HEK293 (cell line): ENCODE measurements around the gene LRRC8B.

Experiments
- CTCF ChIA-PET: fragments of 350-600 bp; formaldehyde crosslinking; extraction: SDS; loops from one replicate; lab custom pipeline; 2021; ENCODE audit warnings: antibody characterized with exemption; lab: Yijun Ruan, JAX
- POLR2A ChIA-PET: fragments of 300-600 bp; formaldehyde crosslinking; extraction: SDS; loops from one replicate; lab custom pipeline; 2020; ENCODE audit warnings: antibody characterized with exemption, inconsistent platforms; lab: Yijun Ruan, JAX
- H3K27ac ChIP-seq: fragments of 200-500 bp; sonication (Bioruptor generic); 2 replicates; pipeline ENCODE4 v1.5.1; 2014; ENCODE audit warnings: low read depth, low read length, control low read depth, inconsistent platforms; ENCODE audit errors: extremely low read depth
- H3K36me3 ChIP-seq, 2 experiments: fragments of 200-500 bp in 1 of 2; sonication (Bioruptor generic) in 1 of 2; 1 replicate in 1 of 2; 2 replicates in 1 of 2; pipeline ENCODE4 v1.5.1; 2014 to 2017; ENCODE audit warnings: inconsistent platforms in 2 of 2, low read length in 2 of 2; ENCODE audit not compliant: control insufficient read depth in 2 of 2, insufficient read depth in 1 of 2
- H3K4me1 ChIP-seq: fragments of 200-500 bp; sonication (Bioruptor generic); 2 replicates; pipeline ENCODE4 v1.5.1; 2014; ENCODE audit warnings: mild to moderate bottlenecking, low read length, inconsistent platforms; ENCODE audit not compliant: control insufficient read depth, insufficient read depth
- H3K4me3 ChIP-seq: 2 replicates; pipeline ENCODE4 v1.5.1; 2011; ENCODE audit warnings: low read depth, mild to moderate bottlenecking, control low read depth, low read length, moderate library complexity
- H3K9me3 ChIP-seq: fragments of 200-500 bp; sonication (Bioruptor generic); 2 replicates; pipeline ENCODE4 v1.5.1; 2014; ENCODE audit warnings: low read depth, low read length, inconsistent platforms; ENCODE audit not compliant: control insufficient read depth, insufficient read depth
- BCL11A ChIP-seq: fragments of 450-650 bp; formaldehyde crosslinking; IDR thresholded peaks from 2 replicates; pipeline ENCODE4 v1.5.1; 2016; ENCODE audit warnings: low read depth, missing biosample characterization, missing genetic modification characterization
- GLIS1 ChIP-seq: fragments of 450-650 bp; formaldehyde crosslinking; IDR thresholded peaks from 2 replicates; pipeline ENCODE4 v1.5.1; 2016; ENCODE audit warnings: missing biosample characterization, missing genetic modification characterization
- HOXD13 ChIP-seq: sonication (generic); formaldehyde crosslinking; IDR thresholded peaks from 2 replicates; pipeline ENCODE4 v1.8.0; 2022; ENCODE audit warnings: missing genetic modification reagents, borderline replicate concordance
- INSM2 ChIP-seq: fragments of 450-650 bp; formaldehyde crosslinking; IDR thresholded peaks from 2 replicates; pipeline ENCODE4 v1.5.1; 2016; ENCODE audit warnings: missing biosample characterization, missing genetic modification characterization
- KLF7 ChIP-seq: fragments of 450-650 bp; formaldehyde crosslinking; IDR thresholded peaks from 2 replicates; pipeline ENCODE4 v1.5.1; 2016; ENCODE audit warnings: missing biosample characterization, missing genetic modification characterization, borderline replicate concordance
- MZF1 ChIP-seq: fragments of 450-650 bp; formaldehyde crosslinking; IDR thresholded peaks from 2 replicates; pipeline ENCODE4 v1.5.1; 2017; ENCODE audit warnings: missing biosample characterization, missing genetic modification characterization, borderline replicate concordance
- ZBTB21 ChIP-seq: fragments of 450-650 bp; formaldehyde crosslinking; IDR thresholded peaks from 2 replicates; pipeline ENCODE4 v1.5.1; 2017; ENCODE audit warnings: missing biosample characterization, missing genetic modification characterization
- ZBTB8A ChIP-seq: fragments of 450-650 bp; formaldehyde crosslinking; IDR thresholded peaks from 2 replicates; pipeline ENCODE4 v1.5.1; 2016; ENCODE audit warnings: missing biosample characterization, missing genetic modification characterization
- ZFHX2 ChIP-seq: fragments of 450-650 bp; formaldehyde crosslinking; conservative IDR thresholded peaks from 2 replicates; pipeline ENCODE4 v1.5.1; 2016; ENCODE audit warnings: missing biosample characterization, missing genetic modification characterization
- ZFP69B ChIP-seq: fragments of 450-650 bp; formaldehyde crosslinking; IDR thresholded peaks from 2 replicates; pipeline ENCODE4 v1.5.1; 2016; ENCODE audit warnings: missing biosample characterization, missing genetic modification characterization
- ZNF114 ChIP-seq: fragments of 450-650 bp; formaldehyde crosslinking; IDR thresholded peaks from 2 replicates; pipeline ENCODE4 v1.5.0; 2017; ENCODE audit warnings: missing biosample characterization, missing genetic modification characterization
- ZNF138 ChIP-seq: fragments of 450-650 bp; formaldehyde crosslinking; IDR thresholded peaks from 2 replicates; pipeline ENCODE4 v1.5.1; 2016; ENCODE audit warnings: missing biosample characterization, missing genetic modification characterization, borderline replicate concordance
- ZNF157 ChIP-seq: fragments of 450-650 bp; formaldehyde crosslinking; IDR thresholded peaks from 2 replicates; pipeline ENCODE4 v1.5.1; 2016; ENCODE audit warnings: missing biosample characterization, missing genetic modification characterization
- ZNF19 ChIP-seq: fragments of 450-650 bp; formaldehyde crosslinking; IDR thresholded peaks from 2 replicates; pipeline ENCODE4; 2016; ENCODE audit warnings: missing biosample characterization, missing genetic modification characterization, low read depth
- ZNF398 ChIP-seq: fragments of 450-650 bp; formaldehyde crosslinking; IDR thresholded peaks from 2 replicates; pipeline ENCODE4 v1.5.1; 2017; ENCODE audit warnings: missing biosample characterization, missing genetic modification characterization
- ZNF426 ChIP-seq: fragments of 450-650 bp; formaldehyde crosslinking; IDR thresholded peaks from 2 replicates; pipeline ENCODE4 v1.5.1; 2017; ENCODE audit warnings: missing biosample characterization, missing genetic modification characterization, mild to moderate bottlenecking, inconsistent platforms, moderate library complexity
- ZNF501 ChIP-seq: fragments of 450-650 bp; formaldehyde crosslinking; IDR thresholded peaks from 2 replicates; pipeline ENCODE4 v1.5.1; 2016; ENCODE audit warnings: missing biosample characterization, missing genetic modification characterization
- ZNF514 ChIP-seq: fragments of 450-650 bp; formaldehyde crosslinking; IDR thresholded peaks from 2 replicates; pipeline ENCODE4 v1.5.1; 2016; ENCODE audit warnings: missing biosample characterization, missing genetic modification characterization
- ZNF548 ChIP-seq: fragments of 450-650 bp; formaldehyde crosslinking; IDR thresholded peaks from 2 replicates; pipeline ENCODE4 v1.5.1; 2016; ENCODE audit warnings: missing biosample characterization, missing genetic modification characterization
- ZNF600 ChIP-seq: fragments of 450-650 bp; formaldehyde crosslinking; IDR thresholded peaks from 2 replicates; pipeline ENCODE4 v1.5.1; 2016; ENCODE audit warnings: missing biosample characterization, missing genetic modification characterization
- ZNF610 ChIP-seq: fragments of 450-650 bp; formaldehyde crosslinking; IDR thresholded peaks from 2 replicates; pipeline ENCODE4 v1.5.1; 2016; ENCODE audit warnings: missing biosample characterization, missing genetic modification characterization, borderline replicate concordance
- ZNF626 ChIP-seq: fragments of 450-650 bp; sonication (Bioruptor Pico); formaldehyde crosslinking; IDR thresholded peaks from 2 replicates; pipeline ENCODE4 v1.5.1; 2018; ENCODE audit warnings: missing biosample characterization, missing genetic modification characterization, inconsistent platforms
- ZNF660 ChIP-seq: fragments of 450-650 bp; IDR thresholded peaks from 2 replicates; pipeline ENCODE4 v1.5.1; 2018; ENCODE audit warnings: missing biosample characterization, mild to moderate bottlenecking, missing genetic modification characterization
- ZXDB ChIP-seq: fragments of 450-650 bp; formaldehyde crosslinking; IDR thresholded peaks from 2 replicates; pipeline ENCODE4 v1.5.1; 2016; ENCODE audit warnings: missing biosample characterization, missing genetic modification characterization
- TF ChIP-seq, protein P1 (sequence below): fragments of 450-650 bp; formaldehyde crosslinking; IDR thresholded peaks from 2 replicates; pipeline ENCODE4 v1.5.1; 2016; ENCODE audit warnings: missing biosample characterization, missing genetic modification characterization

The LRRC8B gene

GRCh38 chr1:89631816-89632656, 107.4 kb downstream of the LRRC8B start (continued):
- TF ChIP-seq HOXD13 (CRISPR knock-in tag), result no peak
- TF ChIP-seq ZNF514 (tag by site-specific recombination), result no peak
- no peak for TF ChIP-seq ZNF548 (tag by site-specific recombination)
- no peak for TF ChIP-seq INSM2
- TF ChIP-seq ZNF600 (tag by site-specific recombination), result 0 out of 2 replicates have a peak, but pooled peaks have one; percentile 9
- no peak for TF ChIP-seq ZNF626
- TF ChIP-seq ZNF157, result no peak
- TF ChIP-seq ZXDB, result peak; percentile 94
- TF ChIP-seq BCL11A (tag by site-specific recombination), result no peak
- no peak for TF ChIP-seq ZNF398 (tag by site-specific recombination)
- no peak for TF ChIP-seq ZFP69B
- TF ChIP-seq, protein P1, sequence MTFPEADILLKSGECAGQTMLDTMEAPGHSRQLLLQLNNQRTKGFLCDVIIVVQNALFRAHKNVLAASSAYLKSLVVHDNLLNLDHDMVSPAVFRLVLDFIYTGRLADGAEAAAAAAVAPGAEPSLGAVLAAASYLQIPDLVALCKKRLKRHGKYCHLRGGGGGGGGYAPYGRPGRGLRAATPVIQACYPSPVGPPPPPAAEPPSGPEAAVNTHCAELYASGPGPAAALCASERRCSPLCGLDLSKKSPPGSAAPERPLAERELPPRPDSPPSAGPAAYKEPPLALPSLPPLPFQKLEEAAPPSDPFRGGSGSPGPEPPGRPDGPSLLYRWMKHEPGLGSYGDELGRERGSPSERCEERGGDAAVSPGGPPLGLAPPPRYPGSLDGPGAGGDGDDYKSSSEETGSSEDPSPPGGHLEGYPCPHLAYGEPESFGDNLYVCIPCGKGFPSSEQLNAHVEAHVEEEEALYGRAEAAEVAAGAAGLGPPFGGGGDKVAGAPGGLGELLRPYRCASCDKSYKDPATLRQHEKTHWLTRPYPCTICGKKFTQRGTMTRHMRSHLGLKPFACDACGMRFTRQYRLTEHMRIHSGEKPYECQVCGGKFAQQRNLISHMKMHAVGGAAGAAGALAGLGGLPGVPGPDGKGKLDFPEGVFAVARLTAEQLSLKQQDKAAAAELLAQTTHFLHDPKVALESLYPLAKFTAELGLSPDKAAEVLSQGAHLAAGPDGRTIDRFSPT (tag by site-specific recombination), result no peak
- no peak for TF ChIP-seq ZNF114 (tag by site-specific recombination)
- TF ChIP-seq KLF7 (tag by site-specific recombination), result no peak
- TF ChIP-seq ZNF426 (tag by site-specific recombination), result no peak

DNA sequence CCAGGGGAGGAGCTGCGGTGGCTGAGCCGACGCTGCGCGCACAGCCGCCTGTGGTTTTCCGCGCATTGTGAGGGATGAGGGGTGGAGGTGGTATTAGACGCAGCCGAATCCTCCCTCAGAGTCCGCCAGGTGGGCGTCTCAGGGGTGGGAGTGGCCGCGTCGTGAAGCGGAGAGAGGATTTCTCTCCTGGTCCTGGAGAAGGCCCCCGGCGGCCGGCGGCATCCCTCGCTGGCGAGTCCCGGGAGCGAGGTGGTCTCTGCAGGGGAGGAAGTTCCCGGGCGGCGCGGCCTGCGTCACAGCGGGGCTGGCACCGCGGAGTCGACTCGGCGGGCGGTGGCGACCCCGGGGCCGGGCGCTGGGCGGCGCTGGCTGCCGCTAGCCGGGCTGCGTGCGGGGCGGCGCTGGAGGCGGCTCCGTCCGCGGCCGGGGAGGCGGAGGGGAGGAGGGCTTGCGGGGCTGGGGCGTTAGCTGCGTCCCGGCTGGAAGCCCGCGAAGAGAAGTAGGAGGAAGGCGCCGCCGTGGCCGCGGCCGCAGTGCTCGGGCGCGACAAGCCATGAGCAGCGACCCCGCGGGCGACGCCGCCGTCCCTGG, 108.1 kb downstream of the LRRC8B start, which contains the start of gene LRRC8C:
Gene LRRC8C, plus strand, starts transcription at position 464 of the 591 bp plus-strand sequence. CDS start 53,354 bp downstream, outside the sequence.
- ChIA-PET CTCF (interaction anchor here (0.5 to 4.7 kb wide), 8 partner anchors 8 to 1074 kb away, joined by 3 to 33 read pairs (median 4); no protein-coding TSS in a partner anchor), POLR2A (interaction anchor here (0.6 to 0.8 kb wide), 3 partner anchors 38 to 1219 kb away, joined by 3 to 4 read pairs (median 4); no protein-coding TSS in a partner anchor)
- no peaks in the 10 kb centered on the region for H3K36me3 ChIP-seq
- no peaks in the 10 kb centered on the region for H3K9me3 ChIP-seq
- H3K27ac ChIP-seq, result peak within 1 kb of the TSS; percentile 78
- peak within 1 kb of the TSS; percentile 91 for H3K4me3 ChIP-seq
- H3K4me1 ChIP-seq, result peaks cover 6% of the 10 kb centered on the region
- 0 out of 2 replicates have a peak, but pooled peaks have one; percentile 27 for TF ChIP-seq ZNF610
- peak; percentile 94 for TF ChIP-seq GLIS1 (tag by site-specific recombination)
- TF ChIP-seq ZNF600 (tag by site-specific recombination), result peak; percentile 20; the same call in 1 of the 2 replicates
- peak; percentile 34; the same call in 1 of the 2 replicates for TF ChIP-seq ZBTB8A (tag by site-specific recombination)
- TF ChIP-seq, protein P1 (tag by site-specific recombination), result 0 out of 2 replicates have a peak, but pooled peaks have one; percentile 43
- no peak for TF ChIP-seq ZNF138 (tag by site-specific recombination)
- peak; percentile 56; the same call in 1 of the 2 replicates for TF ChIP-seq ZNF398 (tag by site-specific recombination)
- peak; percentile 68 for TF ChIP-seq ZNF501 (tag by site-specific recombination)
- TF ChIP-seq ZNF660 (tag by site-specific recombination), result 0 out of 2 replicates have a peak, but pooled peaks have one; percentile 32
- no peak for TF ChIP-seq ZNF19 (tag by site-specific recombination)
- TF ChIP-seq MZF1 (tag by site-specific recombination), result no peak
- TF ChIP-seq ZFHX2, result peak; percentile 91
- no peak; the same call in 1 of the 2 replicates for TF ChIP-seq ZBTB21 (tag by site-specific recombination)
